Islet precursor cell (in vitro differentiated cells): ENCODE results near the gene PFDN1.

Experiments
- DNase-seq: peaks from one replicate; pipeline ENCODE4 v3.0.0-alpha.2; 2018

Gene PFDN1

GRCh38 chr5:140235791-140236551 lies 66.9 kb downstream of the PFDN1 start:
- DNase-seq = no peak

DNA sequence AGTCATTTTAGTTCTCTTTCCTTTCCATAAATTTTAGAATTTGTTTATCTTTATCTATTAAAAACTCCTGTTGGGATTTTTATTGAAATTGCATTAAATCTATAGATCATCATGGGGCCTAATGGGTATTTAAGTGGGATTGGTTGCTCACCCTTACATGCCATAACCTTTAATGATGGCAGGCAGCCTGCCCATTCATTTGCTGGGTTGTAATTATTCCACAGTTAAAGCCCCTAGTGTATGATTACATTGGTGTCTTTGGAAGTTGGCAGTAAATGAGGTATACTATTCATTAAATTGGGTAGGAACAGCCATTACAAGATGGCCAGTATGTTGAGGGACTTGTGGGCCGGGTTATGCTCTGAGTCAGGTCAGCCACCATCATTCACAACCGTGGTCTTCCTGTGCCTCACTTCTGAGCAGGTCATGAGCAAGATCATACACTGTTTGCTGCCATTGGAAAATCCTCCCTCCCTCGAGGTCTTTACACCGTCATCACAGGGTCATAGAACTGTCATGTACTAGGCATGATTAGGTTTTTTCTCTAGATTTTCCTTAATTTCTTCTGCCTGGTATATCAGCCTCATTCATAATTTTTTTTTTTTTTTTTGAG lies 68.4 kb downstream of the PFDN1 start:
- DNase-seq = no peak

- DNase-seq = no peak
Measured at GRCh38 chr5:140232731-140233130, 70.2 kb downstream of the PFDN1 start.

DNA sequence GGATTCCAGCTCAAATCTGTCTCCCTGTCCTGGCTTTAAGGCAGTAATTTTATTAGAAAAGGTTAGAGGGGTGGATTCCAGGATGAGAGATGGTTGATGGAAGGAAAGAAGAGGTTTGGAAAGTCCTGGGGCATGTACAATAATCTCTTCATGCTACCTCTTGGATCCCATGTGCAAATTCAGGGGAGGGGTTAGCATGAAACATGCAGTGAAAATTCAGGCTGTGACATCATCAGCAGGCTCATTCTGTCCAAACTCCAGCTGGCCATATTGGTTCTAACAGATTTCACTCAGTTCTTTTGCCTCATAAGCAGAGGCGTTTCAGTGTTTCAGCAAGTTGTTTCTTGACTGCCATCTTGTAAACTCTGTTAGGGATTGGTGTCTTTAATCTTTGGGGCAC lies 72.5 kb downstream of the PFDN1 start:
- no peak for DNase-seq

DNA sequence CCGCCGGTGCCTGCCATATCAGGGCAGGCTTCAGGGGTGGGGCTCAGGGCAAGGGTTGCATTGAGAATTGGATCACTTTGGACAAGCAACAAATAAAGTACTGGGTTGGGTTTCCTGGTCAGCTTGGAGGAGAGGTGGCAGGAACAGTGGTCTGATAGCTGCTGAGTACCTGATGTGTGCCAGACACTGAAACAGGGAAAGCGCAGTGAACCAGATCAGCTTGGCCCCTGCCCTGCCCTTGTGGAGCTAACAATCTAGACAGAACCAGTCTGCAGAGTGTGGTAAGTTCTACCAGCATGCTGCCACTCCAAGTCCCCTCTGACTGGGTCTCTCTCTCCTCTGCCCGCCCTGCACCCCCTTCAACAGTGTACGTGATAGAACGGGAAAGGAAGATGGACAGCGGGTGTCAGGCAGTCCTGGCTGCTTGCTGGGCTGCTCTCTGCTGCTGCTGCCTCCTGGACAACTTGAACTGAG lies 74.5 kb downstream of the PFDN1 start:
- DNase-seq = no peak

- no peak for DNase-seq
Measured at GRCh38 chr5:140227046-140227445, 75.9 kb downstream of the PFDN1 start.

GRCh38 chr5:140225396-140225795 lies 77.5 kb downstream of the PFDN1 start:
- no peak for DNase-seq

DNA sequence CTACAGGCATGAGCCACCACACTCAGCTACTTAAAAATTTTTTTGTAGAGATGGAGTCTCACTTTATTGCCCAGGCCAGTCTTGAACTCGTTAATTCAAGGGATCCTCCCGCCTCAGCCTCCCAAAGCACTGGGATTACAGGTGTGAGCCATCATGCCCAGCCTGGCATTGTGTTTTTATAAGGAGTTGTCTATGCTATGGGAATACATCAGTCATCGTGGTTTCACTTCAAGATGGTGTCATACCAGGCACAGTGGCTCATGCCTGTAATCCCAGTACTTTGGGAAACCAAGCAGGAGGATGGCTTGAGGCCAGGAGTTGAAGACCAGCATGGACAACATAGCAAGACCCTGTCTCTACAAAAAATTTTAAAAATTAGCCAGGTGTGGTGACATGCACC lies 78.2 kb downstream of the PFDN1 start:
- no peak for DNase-seq

DNA sequence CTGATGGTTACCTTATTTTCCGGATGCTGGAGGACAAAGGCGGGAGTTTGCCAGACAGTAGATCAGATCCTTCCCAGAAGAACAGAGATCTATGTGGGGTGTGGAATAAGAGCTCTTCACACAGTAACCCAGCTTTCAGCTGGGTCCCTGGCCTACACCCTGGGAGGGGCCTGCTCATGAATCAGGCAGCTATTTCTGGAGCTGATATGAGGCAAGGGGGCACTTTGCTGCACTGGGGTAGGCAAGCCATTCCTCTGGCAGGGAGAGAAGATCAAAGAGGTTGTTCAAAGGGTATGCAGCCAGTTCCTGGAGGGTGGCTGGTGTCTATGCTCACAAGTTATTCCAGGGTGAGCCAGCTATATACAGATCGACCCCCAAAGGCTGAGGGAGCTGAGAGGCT lies 79.3 kb downstream of the PFDN1 start:
- no peak for DNase-seq

DNA sequence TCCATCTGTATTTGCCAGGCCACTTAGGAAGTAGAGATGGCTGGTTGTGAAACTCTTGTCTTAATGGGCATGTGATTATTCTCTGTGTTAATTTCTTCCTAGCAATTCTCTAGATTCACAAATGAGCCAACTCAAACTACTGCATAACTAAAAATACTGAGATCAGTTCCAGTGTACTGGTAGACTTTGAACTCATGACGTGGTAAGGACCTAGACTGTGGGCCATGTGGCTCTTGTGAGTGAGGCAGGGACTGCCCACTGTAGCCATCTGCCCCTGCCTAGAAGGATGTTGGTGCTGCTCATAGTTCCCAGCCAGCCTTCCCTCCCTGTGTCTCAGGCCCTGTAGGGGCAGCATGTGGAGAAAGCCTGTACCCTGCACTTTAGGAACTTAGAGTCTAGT lies 80.5 kb downstream of the PFDN1 start:
- no peak for DNase-seq

GRCh38 chr5:140221697-140222223 lies 81.1 kb downstream of the PFDN1 start:
- no peak for DNase-seq

GRCh38 chr5:140220698-140221064 lies 82.2 kb downstream of the PFDN1 start:
- DNase-seq = no peak

GRCh38 chr5:140220032-140220697 lies 82.7 kb downstream of the PFDN1 start:
- no peak for DNase-seq

- no peak for DNase-seq
Measured at GRCh38 chr5:140219068-140219991, 83.6 kb downstream of the PFDN1 start.

DNA sequence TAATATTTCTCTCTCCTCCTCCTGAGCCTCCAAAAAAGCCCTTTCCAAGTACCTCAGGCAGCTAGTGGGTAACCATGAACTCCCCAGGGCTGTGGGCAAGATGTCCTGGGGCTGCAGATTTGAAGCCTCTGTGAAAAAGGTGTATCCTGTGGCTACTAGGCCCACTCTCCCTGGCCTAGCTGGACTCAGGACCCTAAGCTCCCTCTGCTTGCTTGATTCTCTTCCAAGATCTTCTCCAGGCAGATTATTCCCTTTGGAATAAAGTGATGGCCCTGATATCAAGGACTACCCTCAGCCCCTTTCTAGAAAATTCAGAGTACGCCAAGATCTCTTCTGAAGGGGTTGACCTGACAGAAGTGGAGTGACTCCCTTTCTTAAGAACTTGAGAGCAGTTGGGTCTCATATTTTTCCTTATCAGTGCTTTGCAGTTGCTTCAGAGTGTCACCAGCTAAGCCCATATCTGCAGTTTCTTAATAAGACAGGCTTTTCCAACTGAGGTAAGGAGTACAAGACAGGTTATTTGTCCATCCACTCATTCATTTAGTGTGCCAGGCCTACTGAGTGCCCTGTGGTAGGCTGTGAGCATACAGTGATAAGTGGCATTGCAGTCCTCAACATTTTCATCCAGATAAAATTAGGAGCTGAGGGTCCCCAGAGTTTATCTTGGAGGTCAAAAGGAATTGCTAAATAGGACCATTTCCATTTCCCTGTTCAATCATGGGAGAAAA lies 85.4 kb downstream of the PFDN1 start:
- DNase-seq = no peak

DNA sequence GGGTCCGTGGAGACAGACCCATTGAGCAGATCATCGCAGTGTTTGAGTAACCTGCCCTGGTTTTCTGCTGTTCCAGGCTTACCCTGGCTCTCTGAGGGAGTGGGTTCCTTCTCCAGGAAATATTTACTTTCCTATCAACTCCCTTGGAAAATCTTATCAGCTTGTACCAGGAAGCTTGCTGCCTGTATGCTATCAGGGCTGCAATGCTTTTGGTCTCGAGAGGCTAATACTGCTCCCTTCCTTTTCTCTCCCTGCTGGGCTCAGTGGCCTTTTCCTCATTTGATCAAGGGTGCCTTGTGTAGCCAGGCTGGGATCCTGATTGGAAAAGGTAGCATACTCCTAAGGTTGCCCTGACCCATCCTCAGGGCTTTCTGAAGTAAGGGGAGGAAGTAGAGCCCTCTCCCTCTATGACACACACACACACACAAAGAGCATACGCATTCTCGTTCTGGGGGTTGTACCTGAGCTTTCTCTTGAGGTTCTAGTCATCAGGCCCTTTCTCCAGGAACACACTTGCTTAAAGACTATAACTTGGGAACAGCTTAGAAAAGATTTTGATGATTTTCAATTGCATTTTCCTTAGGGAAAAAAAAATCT lies 86.3 kb downstream of the PFDN1 start:
- DNase-seq = no peak

DNA sequence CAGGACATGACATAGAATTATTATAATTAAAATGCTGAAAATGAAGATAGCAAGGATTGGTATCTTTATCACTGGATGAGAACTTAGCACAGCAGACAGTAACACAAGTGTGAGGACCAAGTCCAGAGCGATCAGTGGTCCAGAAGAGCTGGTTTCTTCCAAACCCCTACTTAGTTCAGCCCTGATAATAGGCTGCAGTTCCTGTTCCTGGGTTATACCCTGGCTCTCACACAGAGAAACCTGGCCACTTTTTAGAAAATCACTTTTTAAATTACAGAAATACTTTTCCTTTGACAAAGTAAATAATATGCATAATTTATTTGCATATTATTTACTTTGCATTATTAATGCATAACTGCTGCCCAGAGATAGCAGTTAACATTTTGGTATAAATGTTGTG lies 87.6 kb downstream of the PFDN1 start:
- DNase-seq = no peak

GRCh38 chr5:140214831-140215230 lies 88.1 kb downstream of the PFDN1 start:
- DNase-seq = no peak

- no peak for DNase-seq
Measured at GRCh38 chr5:140213370-140213983, 89.4 kb downstream of the PFDN1 start.

- DNase-seq = no peak
Measured at GRCh38 chr5:140208065-140208464, 94.8 kb downstream of the PFDN1 start.
